Measurements from ENCODE around the gene COLEC12.

Gene COLEC12

GRCh38 chr18:417495-417894 lies 83.0 kb downstream of the COLEC12 start:
- TF ChIP-seq ZBTB7A (IDR thresholded peaks at IDR 0.05; ENCODE audit: low read depth) = no peak
- TF ChIP-seq EGR1 (IDR thresholded peaks at IDR 0.05) = no peak
- TF ChIP-seq NFIC (IDR thresholded peaks at IDR 0.05) = no peak
- TF ChIP-seq TAF1 (IDR thresholded peaks at IDR 0.05; ENCODE audit: low read depth) = no peak

GRCh38 chr18:416930-417329 lies 83.6 kb downstream of the COLEC12 start:
- TF ChIP-seq, protein P1, sequence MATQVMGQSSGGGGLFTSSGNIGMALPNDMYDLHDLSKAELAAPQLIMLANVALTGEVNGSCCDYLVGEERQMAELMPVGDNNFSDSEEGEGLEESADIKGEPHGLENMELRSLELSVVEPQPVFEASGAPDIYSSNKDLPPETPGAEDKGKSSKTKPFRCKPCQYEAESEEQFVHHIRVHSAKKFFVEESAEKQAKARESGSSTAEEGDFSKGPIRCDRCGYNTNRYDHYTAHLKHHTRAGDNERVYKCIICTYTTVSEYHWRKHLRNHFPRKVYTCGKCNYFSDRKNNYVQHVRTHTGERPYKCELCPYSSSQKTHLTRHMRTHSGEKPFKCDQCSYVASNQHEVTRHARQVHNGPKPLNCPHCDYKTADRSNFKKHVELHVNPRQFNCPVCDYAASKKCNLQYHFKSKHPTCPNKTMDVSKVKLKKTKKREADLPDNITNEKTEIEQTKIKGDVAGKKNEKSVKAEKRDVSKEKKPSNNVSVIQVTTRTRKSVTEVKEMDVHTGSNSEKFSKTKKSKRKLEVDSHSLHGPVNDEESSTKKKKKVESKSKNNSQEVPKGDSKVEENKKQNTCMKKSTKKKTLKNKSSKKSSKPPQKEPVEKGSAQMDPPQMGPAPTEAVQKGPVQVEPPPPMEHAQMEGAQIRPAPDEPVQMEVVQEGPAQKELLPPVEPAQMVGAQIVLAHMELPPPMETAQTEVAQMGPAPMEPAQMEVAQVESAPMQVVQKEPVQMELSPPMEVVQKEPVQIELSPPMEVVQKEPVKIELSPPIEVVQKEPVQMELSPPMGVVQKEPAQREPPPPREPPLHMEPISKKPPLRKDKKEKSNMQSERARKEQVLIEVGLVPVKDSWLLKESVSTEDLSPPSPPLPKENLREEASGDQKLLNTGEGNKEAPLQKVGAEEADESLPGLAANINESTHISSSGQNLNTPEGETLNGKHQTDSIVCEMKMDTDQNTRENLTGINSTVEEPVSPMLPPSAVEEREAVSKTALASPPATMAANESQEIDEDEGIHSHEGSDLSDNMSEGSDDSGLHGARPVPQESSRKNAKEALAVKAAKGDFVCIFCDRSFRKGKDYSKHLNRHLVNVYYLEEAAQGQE (IDR thresholded peaks at IDR 0.05; ENCODE audit: low read depth) = no peak

- TF ChIP-seq NFIC (IDR thresholded peaks at IDR 0.05) (no peak), RAD21 (IDR thresholded peaks at IDR 0.05; ENCODE audit: low read depth) (no peak), CEBPB (IDR thresholded peaks at IDR 0.05) (no peak)
These were observed 84.6 kb downstream of the COLEC12 start for GRCh38 chr18:415617-416612.

DNA sequence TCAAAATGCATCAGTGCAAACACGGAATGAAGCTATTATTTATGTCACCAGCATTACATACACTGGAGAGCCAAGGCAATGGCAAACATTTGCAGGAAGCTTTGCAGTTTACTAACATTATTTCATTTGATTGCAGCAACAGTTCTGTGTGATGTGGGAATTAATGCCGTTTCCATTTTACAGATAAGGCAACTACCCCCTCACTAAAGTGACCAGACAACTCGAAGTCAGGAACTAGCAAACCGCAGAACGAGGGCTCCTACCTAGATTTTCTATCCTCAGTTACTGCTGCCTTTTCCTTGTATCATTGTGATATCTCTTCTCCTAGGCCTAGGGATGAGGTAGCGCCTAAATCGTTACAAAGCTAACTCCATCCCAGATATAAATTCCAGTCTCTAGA lies 85.5 kb downstream of the COLEC12 start:
- no peak for TF ChIP-seq CEBPB (IDR thresholded peaks at IDR 0.05)

GRCh38 chr18:413233-413632 lies 87.3 kb downstream of the COLEC12 start:
- TF ChIP-seq USF1 (IDR thresholded peaks at IDR 0.05) (no peak), EP300 (IDR thresholded peaks at IDR 0.05; ENCODE audit: borderline replicate concordance) (no peak), RAD21 (IDR thresholded peaks at IDR 0.05; ENCODE audit: low read depth) (no peak), EGR1 (IDR thresholded peaks at IDR 0.05) (no peak), CREB1 (IDR thresholded peaks at IDR 0.05; ENCODE audit: low read depth) (no peak), ZBTB7A (IDR thresholded peaks at IDR 0.05; ENCODE audit: low read depth) (no peak)
- TF ChIP-seq, protein P1 (IDR thresholded peaks at IDR 0.05; ENCODE audit: low read depth) = no peak

- TF ChIP-seq TCF12 (IDR thresholded peaks at IDR 0.05; ENCODE audit: low read depth) (no peak), TEAD4 (IDR thresholded peaks at IDR 0.05) (no peak), CEBPB (IDR thresholded peaks at IDR 0.05) (no peak), EGR1 (IDR thresholded peaks at IDR 0.05) (no peak), FOXM1 (IDR thresholded peaks at IDR 0.05; ENCODE audit: borderline replicate concordance, low read depth) (no peak), YY1 (IDR thresholded peaks at IDR 0.05; ENCODE audit: low read depth) (no peak), TAF1 (IDR thresholded peaks at IDR 0.05; ENCODE audit: low read depth) (no peak), CREB1 (IDR thresholded peaks at IDR 0.05; ENCODE audit: low read depth) (no peak), USF1 (IDR thresholded peaks at IDR 0.05) (no peak), RAD21 (IDR thresholded peaks at IDR 0.05; ENCODE audit: low read depth) (no peak), EP300 (IDR thresholded peaks at IDR 0.05; ENCODE audit: borderline replicate concordance) (no peak), ZBTB7A (IDR thresholded peaks at IDR 0.05; ENCODE audit: low read depth) (no peak)
- TF ChIP-seq, protein P2, sequence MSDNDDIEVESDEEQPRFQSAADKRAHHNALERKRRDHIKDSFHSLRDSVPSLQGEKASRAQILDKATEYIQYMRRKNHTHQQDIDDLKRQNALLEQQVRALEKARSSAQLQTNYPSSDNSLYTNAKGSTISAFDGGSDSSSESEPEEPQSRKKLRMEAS (IDR thresholded peaks at IDR 0.05) = no peak
- TF ChIP-seq, protein P1 (IDR thresholded peaks at IDR 0.05; ENCODE audit: low read depth) = no peak
These were observed 90.5 kb downstream of the COLEC12 start for GRCh38 chr18:410047-410455.
